ENCODE data around the gene TPRN.
A peak's percentile ranks its signal among the peaks of the same experiment; 100 is the strongest.

- no peak for TF ChIP-seq CTCF (IDR thresholded peaks at IDR 0.05 in 8 of 11, conservative IDR thresholded peaks at IDR 0.05 in 3 of 11)
- TF ChIP-seq POLR2AphosphoS5 (IDR thresholded peaks at IDR 0.05) = peak in 1 of 3 donors; percentile 26
Measured at GRCh38 chr9:137212520-137212919, 12.0 kb upstream of the TPRN start.
